ENCODE results near the gene TMEM117. TPM values are rescaled to one million over a fixed set of nuclear protein-coding genes. Genes with fewer than 3 reads are reported as not detected.

TMEM117 gene
- total RNA-seq, 1 donor from 2014 or later = 7.1 TPM

- ATAC-seq (peak; percentile 69), DNase-seq (ENCODE audit: missing footprints) (no peak)
- intact Hi-C loops (cut with DNase I) = no loop called here
Measured at GRCh38 chr12:43917896-43918295, 82.0 kb downstream of the TMEM117 start.

- no peak for ATAC-seq
- no peak for DNase-seq (ENCODE audit: missing footprints)
- intact Hi-C loops (cut with DNase I) = no loop called here
Measured at GRCh38 chr12:43921666-43922337, 85.9 kb downstream of the TMEM117 start.

GRCh38 chr12:43930032-43930431, 94.2 kb downstream of the TMEM117 start:
- ATAC-seq (no peak), DNase-seq (ENCODE audit: missing footprints) (no peak)
- intact Hi-C loops (cut with DNase I) = no loop called here

GRCh38 chr12:43931187-43931586, 95.3 kb downstream of the TMEM117 start:
- intact Hi-C loops (cut with DNase I) = no loop called here
- no peak for DNase-seq (ENCODE audit: missing footprints)
- ATAC-seq = no peak

- ATAC-seq (no peak), DNase-seq (ENCODE audit: missing footprints) (no peak)
- intact Hi-C loops (cut with DNase I) = no loop called here
Measured at GRCh38 chr12:43935581-43935980, 99.7 kb downstream of the TMEM117 start.

GRCh38 chr12:43937947-43938346, 102.1 kb downstream of the TMEM117 start:
- intact Hi-C loops (cut with DNase I) = no loop called here
- DNase-seq (ENCODE audit: missing footprints) = no peak
- no peak for ATAC-seq

- ATAC-seq = no peak
- intact Hi-C loops (cut with DNase I) = no loop called here
- no peak for DNase-seq (ENCODE audit: missing footprints)
Measured at GRCh38 chr12:43942379-43942778, 106.5 kb downstream of the TMEM117 start.

- intact Hi-C loops (cut with DNase I) = no loop called here
- ATAC-seq = no peak
- DNase-seq (ENCODE audit: missing footprints) = no peak
Measured at GRCh38 chr12:43945983-43946382, 110.1 kb downstream of the TMEM117 start.

GRCh38 chr12:43951286-43951685, 115.4 kb downstream of the TMEM117 start:
- DNase-seq (ENCODE audit: missing footprints) = no peak
- ATAC-seq = no peak
- intact Hi-C loops (cut with DNase I) = no loop called here

- intact Hi-C loops (cut with DNase I) = loop anchor here (5.0 kb wide), 1 partner anchor 974 kb away; no protein-coding TSS in a partner anchor
- DNase-seq (ENCODE audit: missing footprints) (no peak), ATAC-seq (no peak)
Measured at GRCh38 chr12:43957732-43958372, 122.0 kb downstream of the TMEM117 start.

GRCh38 chr12:43964033-43964432, 128.2 kb downstream of the TMEM117 start:
- no peak for DNase-seq (ENCODE audit: missing footprints)
- ATAC-seq = no peak
- intact Hi-C loops (cut with DNase I) = no loop called here

- DNase-seq (ENCODE audit: missing footprints) = no peak
- intact Hi-C loops (cut with DNase I) = no loop called here
- ATAC-seq = peak; percentile 71
Measured at GRCh38 chr12:43964961-43965360, 129.1 kb downstream of the TMEM117 start.

GRCh38 chr12:43965899-43966298, 130.0 kb downstream of the TMEM117 start:
- ATAC-seq (no peak), DNase-seq (ENCODE audit: missing footprints) (no peak)

GRCh38 chr12:43968736-43969135, 132.9 kb downstream of the TMEM117 start:
- no peak for DNase-seq (ENCODE audit: missing footprints)
- intact Hi-C loops (cut with DNase I) = no loop called here
- no peak for ATAC-seq

More at GRCh38 chr12:43965899-43966298, 130.0 kb downstream of the TMEM117 start:
- intact Hi-C loops (cut with DNase I) = no loop called here

- DNase-seq (ENCODE audit: missing footprints) (no peak), ATAC-seq (no peak)
- intact Hi-C loops (cut with DNase I) = no loop called here
Measured at GRCh38 chr12:43969882-43970281, 134.0 kb downstream of the TMEM117 start.

GRCh38 chr12:43973385-43973784, 137.5 kb downstream of the TMEM117 start:
- no peak for DNase-seq (ENCODE audit: missing footprints)
- ATAC-seq = no peak
- intact Hi-C loops (cut with DNase I) = no loop called here

- no peak for DNase-seq (ENCODE audit: missing footprints)
- ATAC-seq = no peak
- intact Hi-C loops (cut with DNase I) = no loop called here
Measured at GRCh38 chr12:43973993-43974392, 138.1 kb downstream of the TMEM117 start.

- DNase-seq (ENCODE audit: missing footprints) = no peak
- intact Hi-C loops (cut with DNase I) = no loop called here
- no peak for ATAC-seq
Measured at GRCh38 chr12:43976027-43976426, 140.1 kb downstream of the TMEM117 start.

GRCh38 chr12:43978556-43978955, 142.7 kb downstream of the TMEM117 start:
- DNase-seq (ENCODE audit: missing footprints) = no peak
- intact Hi-C loops (cut with DNase I) = no loop called here

GRCh38 chr12:43979450-43979849, 143.6 kb downstream of the TMEM117 start:
- intact Hi-C loops (cut with DNase I) = no loop called here
- ATAC-seq (no peak), DNase-seq (ENCODE audit: missing footprints) (no peak)

More at GRCh38 chr12:43978556-43978955, 142.7 kb downstream of the TMEM117 start:
- ATAC-seq = no peak

Data from Right ventricle myocardium inferior (tissue), 1 donor.